Loucy (cell line): ENCODE data around the gene ASIC4.

Experiments
- H2AFZ ChIP-seq: fragments of 200-600 bp; sonication (generic); 2 replicates; pipeline ENCODE4 v1.6.0; 2016; ENCODE audit warnings: antibody characterized with exemption, mild to moderate bottlenecking, low read length, moderate library complexity
- H3F3A ChIP-seq: fragments of 200-600 bp; 2 replicates; pipeline ENCODE4 v1.6.0; 2016; ENCODE audit warnings: antibody characterized with exemption, low read depth, mild to moderate bottlenecking
- H3K27me3 ChIP-seq: fragments of 200-600 bp; sonication (generic); 2 replicates; pipeline ENCODE4 v1.6.1; 2014; ENCODE audit warnings: low read length, mild to moderate bottlenecking; ENCODE audit not compliant: insufficient read depth, poor library complexity, severe bottlenecking
- H3K36me3 ChIP-seq: fragments of 200-600 bp; sonication (generic); 2 replicates; pipeline ENCODE4 v1.6.1; 2016; ENCODE audit warnings: low read length; ENCODE audit not compliant: insufficient read depth
- H3K4me1 ChIP-seq: fragments of 200-600 bp; sonication (generic); 2 replicates; pipeline ENCODE4 v1.5.1; 2014; ENCODE audit warnings: low read length, mild to moderate bottlenecking; ENCODE audit not compliant: insufficient read depth, poor library complexity, severe bottlenecking
- H3K4me2 ChIP-seq: fragments of 200-600 bp; sonication (generic); 2 replicates; pipeline ENCODE4 v1.6.0; 2014; ENCODE audit warnings: antibody characterized with exemption, low read length, low read depth, mild to moderate bottlenecking; ENCODE audit not compliant: poor library complexity, severe bottlenecking
- H3K4me3 ChIP-seq: fragments of 200-600 bp; sonication (generic); 2 replicates; pipeline ENCODE4 v1.5.1; 2014; ENCODE audit warnings: low read length, mild to moderate bottlenecking, mixed read lengths; ENCODE audit not compliant: poor library complexity, severe bottlenecking
- H3K79me2 ChIP-seq: fragments of 200-600 bp; sonication (generic); 2 replicates; pipeline ENCODE4 v1.6.1; 2014; ENCODE audit warnings: low read length; ENCODE audit not compliant: insufficient read depth
- H3K9ac ChIP-seq: fragments of 200-600 bp; sonication (generic); 2 replicates; pipeline ENCODE4 v1.6.0; 2014; ENCODE audit warnings: mild to moderate bottlenecking, low read depth, low read length, moderate library complexity; ENCODE audit not compliant: poor library complexity, severe bottlenecking
- H3K9me2 ChIP-seq: fragments of 200-600 bp; sonication (generic); replicated peaks from 2 replicates; pipeline ENCODE4 v1.6.1; 2016; ENCODE audit warnings: low read depth, low read length, mixed read lengths
- H3K9me3 ChIP-seq: fragments of 200-600 bp; sonication (generic); 2 replicates; pipeline ENCODE4 v1.6.1; 2014; ENCODE audit warnings: mild to moderate bottlenecking, antibody characterized with exemption, low read length, low read depth; ENCODE audit not compliant: insufficient read depth
- H4K20me1 ChIP-seq: fragments of 200-600 bp; sonication (generic); 2 replicates; pipeline ENCODE4 v1.6.0; 2014; ENCODE audit warnings: antibody characterized with exemption, low read length, mild to moderate bottlenecking; ENCODE audit not compliant: insufficient read depth, poor library complexity, severe bottlenecking
- CTCF ChIP-seq: fragments of 200-600 bp; sonication (generic); conservative IDR thresholded peaks from 2 replicates; pipeline ENCODE4 v1.5.1; 2014; ENCODE audit warnings: mild to moderate bottlenecking, antibody characterized with exemption, low read length
- EZH2phosphoT487 ChIP-seq: fragments of 200-600 bp; IDR thresholded peaks from 2 replicates; pipeline ENCODE4 v1.6.1; 2018; ENCODE audit warnings: antibody characterized with exemption, mild to moderate bottlenecking, moderate library complexity, borderline replicate concordance

ASIC4 gene

GRCh38 chr2:219493086-219493485 lies 21.2 kb upstream of the ASIC4 start:
- Histone ChIP-seq H3K9ac (no peak overlapping the region), H4K20me1 (no peaks in the 10 kb centered on the region), H3K79me2 (no peaks in the 10 kb centered on the region), H3K36me3 (no peaks in the 10 kb centered on the region), H3K27me3 (no peaks in the 10 kb centered on the region), H3K4me2 (no peak overlapping the region), H3K9me3 (no peaks in the 10 kb centered on the region), H3K9me2 (no peaks in the 10 kb centered on the region), H3K4me1 (peaks cover 7% of the 10 kb centered on the region), H3F3A (no peaks in the 10 kb centered on the region), H2AFZ (no peak overlapping the region), H3K4me3 (no peak overlapping the region)
- TF ChIP-seq CTCF (no peak), EZH2phosphoT487 (no peak)

- TF ChIP-seq EZH2phosphoT487, result no peak
- Histone ChIP-seq H3K9me3 (no peaks in the 10 kb centered on the region), H3K79me2 (peaks cover 10% of the 10 kb centered on the region; the same call in 1 of the 2 replicates), H3F3A (no peaks in the 10 kb centered on the region), H4K20me1 (no peaks in the 10 kb centered on the region), H3K4me2 (peak overlapping the region; percentile 42), H2AFZ (peak overlapping the region; percentile 44; the same call in 1 of the 2 replicates), H3K4me1 (peaks cover 23% of the 10 kb centered on the region), H3K36me3 (no peaks in the 10 kb centered on the region), H3K27me3 (no peaks in the 10 kb centered on the region), H3K9me2 (no peaks in the 10 kb centered on the region), H3K9ac (no peak overlapping the region), H3K4me3 (no peak overlapping the region)
These were observed 19.2 kb upstream of the ASIC4 start for GRCh38 chr2:219494952-219495530.

- no peaks in the 10 kb centered on the region for H4K20me1 ChIP-seq
- H3K27me3 ChIP-seq, result no peaks in the 10 kb centered on the region
- H3K36me3 ChIP-seq, result no peaks in the 10 kb centered on the region
- H3K79me2 ChIP-seq, result peaks cover 10% of the 10 kb centered on the region; the same call in 1 of the 2 replicates
- H3K4me3 ChIP-seq, result peak overlapping the region; percentile 37
- H3K9ac ChIP-seq, result no peak overlapping the region
- H3K9me2 ChIP-seq, result no peaks in the 10 kb centered on the region
- H3K4me1 ChIP-seq, result peaks cover 24% of the 10 kb centered on the region
- no peak for TF ChIP-seq EZH2phosphoT487
- peak; percentile 75 for TF ChIP-seq CTCF
- H2AFZ ChIP-seq, result peak overlapping the region; percentile 67
- peak overlapping the region; percentile 42 for H3K4me2 ChIP-seq
- no peaks in the 10 kb centered on the region for H3F3A ChIP-seq
- H3K9me3 ChIP-seq, result no peaks in the 10 kb centered on the region
These were observed 18.7 kb upstream of the ASIC4 start for GRCh38 chr2:219495531-219496122.
